MG63 (cell line): ENCODE results near the gene N4BP2L1. TPM values are rescaled to one million over a fixed set of nuclear protein-coding genes. Genes with fewer than 3 reads are reported as not detected.
"Not testable (repeated sequence)": the region's sequence is repeated elsewhere in the genome, so short reads cannot be mapped to it uniquely, and the experiment has no call there.

Source experiments
- DNase-seq: peaks from one replicate; pipeline ENCODE4 v3.0.0-alpha.2; 2020
- H3K27me3 ChIP-seq: fragments of 250-450 bp; sonication (Bioruptor Pico); 2 replicates; pipeline ENCODE4 v1.5.1; 2020; ENCODE audit warnings: mild to moderate bottlenecking, moderate library complexity
- H3K36me3 ChIP-seq: fragments of 250-450 bp; sonication (Bioruptor Pico); 2 replicates; pipeline ENCODE4 v1.5.1; 2020; ENCODE audit warnings: mild to moderate bottlenecking, moderate library complexity
- H3K4me3 ChIP-seq: fragments of 250-450 bp; sonication (Bioruptor Pico); 2 replicates; pipeline ENCODE4 v1.5.1; 2020; ENCODE audit warnings: mild to moderate bottlenecking, moderate library complexity
- H3K9me3 ChIP-seq: fragments of 250-450 bp; sonication (Bioruptor Pico); 2 replicates; pipeline ENCODE4 v1.5.1; 2020; ENCODE audit warnings: mild to moderate bottlenecking, moderate library complexity
- total RNA-seq: library from RNA; depleted of rRNA; stranded (reverse); fragments of >200 nt; shearing (Covaris generic); gene quantifications from 2 replicates; pipeline ENCODE4 v1.2.3, GENCODE V29; 2014; ENCODE audit warnings: low replicate concordance; rRNA removed

Gene N4BP2L1
- total RNA-seq, 1 experiment from 2014 or later: 0.40 TPM

DNA sequence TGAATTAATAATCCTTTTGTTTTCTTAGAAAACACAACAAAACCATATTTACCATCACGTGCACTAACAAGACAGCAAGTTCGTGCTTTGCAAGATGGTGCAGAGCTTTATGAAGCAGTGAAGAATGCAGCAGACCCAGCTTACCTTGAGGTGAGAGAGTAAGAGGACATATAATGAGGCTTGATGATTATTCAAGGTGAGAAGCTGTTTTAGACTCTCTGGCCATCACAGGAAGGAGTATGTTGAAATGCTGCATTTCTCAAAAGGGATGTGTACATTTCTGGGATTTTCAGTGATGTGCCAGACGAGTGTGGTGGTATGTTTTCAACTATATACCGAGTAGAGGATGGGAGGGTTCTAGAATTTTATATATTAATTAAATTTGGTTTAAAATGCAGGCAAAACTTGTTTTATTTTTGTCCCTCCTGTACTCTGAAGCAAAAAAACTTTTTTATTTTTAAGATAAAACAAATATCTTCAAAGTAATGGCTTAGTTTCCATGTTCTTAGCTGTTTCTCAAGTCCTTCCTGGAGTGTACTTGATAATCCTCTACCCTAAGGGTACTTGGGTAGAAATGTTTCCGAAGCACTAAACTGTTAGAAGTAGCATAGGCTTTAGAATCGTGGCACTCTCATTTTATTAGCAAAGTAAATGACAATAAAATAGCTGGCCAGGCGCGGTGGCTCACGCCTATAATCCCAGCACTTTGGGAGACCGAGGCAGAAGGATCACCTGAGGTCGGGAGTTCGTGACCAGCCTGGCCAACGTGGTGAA is 51.1 kb downstream of the N4BP2L1 start:
- Histone ChIP-seq H3K4me3 (no peak overlapping the region), H3K27me3 (no peaks in the 10 kb centered on the region), H3K9me3 (no peaks in the 10 kb centered on the region), H3K36me3 (peaks cover 38% of the 10 kb centered on the region)
- DNase-seq: no peak

DNA sequence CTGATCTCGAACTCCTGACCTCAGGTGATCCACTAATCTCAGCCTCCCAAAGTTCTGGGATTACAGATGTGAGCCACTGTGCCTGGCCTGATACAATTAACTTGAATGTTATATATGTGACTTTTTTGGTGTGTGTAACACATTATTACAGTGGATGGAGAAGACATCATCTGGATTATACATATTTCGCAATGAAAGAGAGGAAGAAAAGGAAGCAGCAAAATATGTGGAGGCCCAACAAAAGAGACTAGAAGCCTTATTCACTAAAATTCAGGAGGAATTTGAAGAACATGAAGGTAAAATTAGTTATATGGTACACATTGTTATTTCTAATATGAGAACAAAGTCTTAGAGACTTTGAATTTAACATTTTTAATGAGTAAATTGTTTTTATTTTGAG is 57.1 kb downstream of the N4BP2L1 start:
- DNase-seq: no peak
- no peaks in the 10 kb centered on the region for H3K27me3 ChIP-seq
- H3K36me3 ChIP-seq: peaks cover 40% of the 10 kb centered on the region
- no peak overlapping the region for H3K4me3 ChIP-seq
- H3K9me3 ChIP-seq: no peaks in the 10 kb centered on the region

DNA sequence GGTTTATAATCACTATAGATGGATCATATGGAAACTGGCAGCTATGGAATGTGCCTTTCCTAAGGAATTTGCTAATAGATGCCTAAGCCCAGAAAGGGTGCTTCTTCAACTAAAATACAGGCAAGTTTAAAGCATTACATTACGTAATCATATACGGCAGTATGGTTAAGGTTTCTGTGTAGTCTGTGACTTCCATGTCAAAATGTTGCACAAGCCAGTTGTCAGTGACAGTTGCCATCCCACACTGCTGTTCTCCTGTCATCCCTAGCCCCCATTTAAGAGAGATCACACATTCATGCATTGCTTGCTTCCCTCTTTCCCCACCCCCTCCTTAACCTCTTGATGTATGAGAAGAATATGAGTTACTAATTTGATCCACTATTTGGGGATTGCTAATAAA is 65.4 kb downstream of the N4BP2L1 start:
- no peak overlapping the region for H3K4me3 ChIP-seq
- no peak for DNase-seq
- no peaks in the 10 kb centered on the region for H3K9me3 ChIP-seq
- H3K36me3 ChIP-seq: peaks cover 16% of the 10 kb centered on the region
- H3K27me3 ChIP-seq: no peaks in the 10 kb centered on the region; the same call in 1 of the 2 replicates

DNA sequence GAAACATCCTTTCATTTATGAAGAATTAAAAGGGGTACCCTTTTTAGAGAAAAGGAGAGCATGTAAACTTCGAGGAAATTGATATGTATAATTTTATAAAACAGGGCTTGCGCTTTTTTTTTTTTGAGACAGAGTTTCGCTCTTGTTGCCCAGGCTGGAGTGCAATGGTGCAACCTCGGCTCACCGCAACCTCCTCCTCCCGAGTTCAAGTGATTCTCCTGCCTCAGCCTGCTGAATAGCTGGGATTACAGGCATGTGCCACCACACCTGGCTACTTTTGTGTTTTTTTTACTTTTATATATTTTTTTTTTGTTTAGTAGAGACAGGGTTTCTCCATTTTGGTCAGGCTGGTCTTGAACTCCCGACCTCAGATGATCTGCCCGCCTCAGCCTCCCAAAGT is 72.0 kb downstream of the N4BP2L1 start:
- H3K4me3 ChIP-seq, DNase-seq, H3K9me3 ChIP-seq, H3K27me3 ChIP-seq: not testable (repeated sequence)
- peaks cover 20% of the 10 kb centered on the region for H3K36me3 ChIP-seq

DNA sequence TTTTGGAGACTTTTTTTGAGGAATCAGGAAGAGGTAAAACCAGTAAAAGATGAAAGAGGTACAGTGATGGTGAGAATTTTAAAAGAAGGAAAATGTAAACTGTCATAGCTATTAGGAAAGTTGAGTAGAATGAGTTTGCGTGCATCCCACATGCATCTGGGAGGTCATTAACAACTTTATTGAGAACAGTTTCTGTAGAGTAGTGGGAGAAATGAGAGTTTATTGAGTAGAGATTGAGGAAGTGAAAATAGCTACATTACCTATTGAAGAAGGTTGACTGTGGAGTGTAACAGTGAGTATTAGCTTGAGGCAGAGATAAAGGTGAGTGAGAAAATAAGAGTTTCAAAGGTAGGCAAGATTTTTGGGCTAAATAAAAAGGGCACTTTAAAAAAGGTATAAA is 73.9 kb downstream of the N4BP2L1 start:
- no peaks in the 10 kb centered on the region for H3K9me3 ChIP-seq
- DNase-seq: no peak
- H3K36me3 ChIP-seq: peaks cover 24% of the 10 kb centered on the region
- no peak overlapping the region for H3K4me3 ChIP-seq
- H3K27me3 ChIP-seq: no peaks in the 10 kb centered on the region

DNA sequence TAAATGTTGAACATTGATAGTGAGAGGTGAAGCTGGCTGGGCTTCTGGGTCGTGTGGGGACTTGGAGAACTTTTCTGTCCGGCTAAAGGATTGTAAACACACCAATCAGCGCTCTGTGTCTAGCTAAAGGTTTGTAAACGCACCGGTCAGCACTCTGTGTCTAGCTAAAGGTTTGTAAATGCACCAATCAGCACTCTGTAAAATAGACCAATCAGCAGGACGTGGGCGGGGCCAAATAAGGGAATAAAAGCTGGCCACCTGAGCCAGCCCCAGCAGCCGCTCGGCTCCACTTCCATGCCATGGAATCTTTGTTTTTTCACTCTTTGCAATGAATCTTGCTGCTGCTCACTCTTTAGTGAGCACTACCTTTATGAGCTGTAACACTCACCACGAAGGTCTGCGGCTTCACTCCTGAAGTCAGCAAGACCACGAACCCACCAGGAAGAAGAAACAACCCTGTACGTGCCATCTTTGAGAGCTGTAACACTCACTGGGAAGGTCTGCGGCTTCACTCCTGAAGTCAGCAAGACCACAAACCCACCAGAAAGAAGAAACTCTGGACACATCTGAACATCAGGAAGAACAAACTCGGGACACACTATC is 77.0 kb downstream of the N4BP2L1 start:
- H3K4me3 ChIP-seq, H3K27me3 ChIP-seq, DNase-seq, H3K9me3 ChIP-seq: not testable (repeated sequence)
- H3K36me3 ChIP-seq: peaks cover 29% of the 10 kb centered on the region

Other genes starting within 250 kb of the N4BP2L1 start
- gene ZAR1L, start 112.8 kb downstream of the N4BP2L1 start, total RNA-seq: not detected in 2 replicates
- gene BRCA2, start 112.6 kb downstream of the N4BP2L1 start, total RNA-seq: 6.1 and 11.2 TPM in 2 replicates
- 50.9 and 54.1 TPM in 2 replicates for gene N4BP2L2, start 110.7 kb upstream of the N4BP2L1 start, total RNA-seq
- gene PDS5B, start 158.3 kb upstream of the N4BP2L1 start, total RNA-seq: 9.4 and 18.8 TPM in 2 replicates